GM21737 (cell line): ENCODE data around the gene MSANTD2.
A peak's percentile ranks its signal among the peaks of the same experiment; 100 is the strongest.

Source experiments
- ATAC-seq: cut with Tn5 transposase; IDR thresholded peaks from one replicate; pipeline ENCODE4 v1.9.1; 2021; ENCODE audit warnings: mild to moderate bottlenecking, moderate library complexity; ENCODE audit not compliant: unreplicated experiment

Gene MSANTD2

GRCh38 chr11:124800226-124800929, at the start of gene MSANTD2:
MSANTD2 (minus strand) TSS chr11:124800406; CDS start chr11:124800380, 26 bp downstream.
- peak; percentile 86 for ATAC-seq

DNA sequence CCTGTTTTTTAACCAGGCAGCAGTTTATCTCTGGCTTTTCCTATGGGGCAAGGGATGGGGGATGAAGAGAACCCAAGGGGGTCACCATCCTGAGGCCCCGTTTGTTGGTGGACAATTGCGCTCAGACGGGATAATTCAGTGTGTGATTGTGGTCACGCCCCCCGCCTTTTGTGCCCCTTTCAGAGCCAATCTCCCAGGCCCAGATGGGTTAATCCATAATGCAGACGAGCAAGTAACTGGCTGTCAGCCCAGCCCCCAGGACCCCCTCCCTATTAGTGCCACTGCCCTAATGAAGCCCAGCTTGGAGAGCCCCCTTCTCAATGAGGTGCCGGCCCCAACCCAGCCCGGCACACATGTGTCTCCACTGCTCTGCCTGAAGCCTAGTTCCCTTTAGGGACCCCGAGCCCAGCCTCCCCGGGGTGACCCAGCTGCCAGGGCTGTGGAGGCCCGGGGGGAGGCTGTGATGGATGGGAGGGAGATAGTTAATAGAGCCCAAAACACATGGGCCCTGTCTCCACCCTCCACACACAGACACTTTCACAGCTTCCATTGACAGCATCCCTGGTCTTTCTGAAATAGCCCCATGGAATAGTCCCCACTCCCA, 46.0 kb upstream of the MSANTD2 start:
- ATAC-seq: no peak

DNA sequence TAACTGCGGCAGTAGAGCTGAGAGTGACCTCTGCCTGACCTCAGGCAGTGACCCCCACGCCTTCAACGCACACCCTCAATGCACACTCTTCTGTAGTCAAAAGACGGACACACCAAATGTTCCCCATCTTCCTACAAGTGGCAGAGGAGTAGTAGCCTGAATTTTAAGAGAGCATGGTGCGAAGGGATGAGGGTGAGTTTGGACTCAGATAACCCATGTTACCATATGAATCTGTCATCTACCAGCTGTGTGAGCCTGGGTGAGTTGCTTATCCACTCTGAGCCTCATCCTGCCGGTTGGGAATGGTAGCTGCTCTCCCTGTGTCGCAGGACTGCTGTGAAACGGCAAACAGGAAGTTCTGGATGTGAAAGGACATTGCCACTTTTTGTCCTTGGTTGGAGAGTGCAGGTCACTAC, 44.5 kb upstream of the MSANTD2 start:
- ATAC-seq: no peak

- ATAC-seq: no peak
Observed at GRCh38 chr11:124843616-124843910, 43.4 kb upstream of the MSANTD2 start.

DNA sequence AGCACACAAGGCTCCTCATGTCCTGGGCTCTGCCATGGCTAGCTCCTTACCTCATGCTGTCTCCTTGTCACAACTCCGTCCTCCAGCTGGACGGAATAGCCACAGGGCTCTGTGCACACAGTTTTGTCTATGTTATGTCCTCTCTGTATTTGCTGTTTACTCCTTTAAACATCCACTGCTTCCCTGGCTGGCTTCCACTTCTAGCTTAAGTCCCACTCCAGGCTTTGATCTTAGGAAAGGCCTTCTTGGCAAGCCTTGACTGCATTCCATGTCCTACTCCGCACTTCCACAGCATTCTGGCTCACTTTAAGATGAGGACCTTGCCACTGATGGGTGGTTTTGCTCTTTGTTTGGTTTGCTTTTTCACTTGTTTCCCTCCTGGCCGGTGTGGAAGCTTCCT, 42.1 kb upstream of the MSANTD2 start:
- no peak for ATAC-seq

GRCh38 chr11:124841840-124842239, 41.6 kb upstream of the MSANTD2 start:
- no peak for ATAC-seq

GRCh38 chr11:124841201-124841600, 41.0 kb upstream of the MSANTD2 start:
- ATAC-seq: no peak

DNA sequence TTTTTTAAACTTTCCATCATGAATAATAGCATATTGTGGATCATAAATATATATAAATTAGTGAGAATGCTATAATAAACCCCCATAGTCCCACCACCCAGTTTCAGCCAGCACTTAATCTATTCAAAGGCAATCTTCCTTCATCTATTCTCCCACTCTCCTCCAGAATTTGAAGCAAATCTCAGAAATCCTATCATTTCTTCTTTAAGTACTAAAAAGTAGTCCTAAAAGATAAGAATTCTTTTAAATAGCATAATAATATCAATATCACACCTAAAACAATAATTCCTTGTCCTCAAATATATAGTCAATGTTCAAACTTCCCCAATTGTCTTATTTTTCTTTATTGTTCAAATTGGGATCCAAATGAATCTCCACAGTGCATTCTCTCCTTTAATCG, 40.5 kb upstream of the MSANTD2 start:
- no peak for ATAC-seq

DNA sequence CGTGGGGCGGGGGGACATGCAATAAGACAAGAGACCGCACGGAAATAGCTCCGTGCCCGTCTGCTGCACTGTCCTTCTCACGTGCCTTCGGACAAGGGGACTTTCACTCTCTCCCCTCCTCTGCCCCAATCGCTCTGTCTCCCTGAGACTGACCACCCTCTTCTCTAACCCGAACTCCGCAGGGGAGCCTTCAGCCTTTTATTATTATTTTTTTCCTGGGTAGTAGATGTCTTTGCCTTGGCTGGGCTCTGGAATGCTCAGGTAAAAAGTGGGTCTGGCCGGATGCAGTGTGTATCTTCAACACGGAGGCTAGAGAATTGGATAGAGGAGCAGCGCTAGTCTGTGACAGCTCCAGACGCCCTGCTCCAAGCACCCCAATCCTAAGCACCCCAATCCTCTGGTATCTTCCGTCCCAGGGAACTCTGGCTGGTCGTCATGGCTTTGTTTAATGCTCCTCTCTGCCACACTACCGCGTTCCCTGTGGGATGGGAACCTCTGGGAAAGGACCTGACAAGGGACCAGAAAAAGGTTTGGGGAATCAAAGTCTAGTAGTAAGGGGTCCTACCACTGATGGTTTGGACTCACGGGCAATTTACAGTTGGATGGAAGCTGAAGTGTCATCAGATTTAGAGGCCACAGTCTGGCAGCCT, 39.9 kb upstream of the MSANTD2 start:
- ATAC-seq: no peak

DNA sequence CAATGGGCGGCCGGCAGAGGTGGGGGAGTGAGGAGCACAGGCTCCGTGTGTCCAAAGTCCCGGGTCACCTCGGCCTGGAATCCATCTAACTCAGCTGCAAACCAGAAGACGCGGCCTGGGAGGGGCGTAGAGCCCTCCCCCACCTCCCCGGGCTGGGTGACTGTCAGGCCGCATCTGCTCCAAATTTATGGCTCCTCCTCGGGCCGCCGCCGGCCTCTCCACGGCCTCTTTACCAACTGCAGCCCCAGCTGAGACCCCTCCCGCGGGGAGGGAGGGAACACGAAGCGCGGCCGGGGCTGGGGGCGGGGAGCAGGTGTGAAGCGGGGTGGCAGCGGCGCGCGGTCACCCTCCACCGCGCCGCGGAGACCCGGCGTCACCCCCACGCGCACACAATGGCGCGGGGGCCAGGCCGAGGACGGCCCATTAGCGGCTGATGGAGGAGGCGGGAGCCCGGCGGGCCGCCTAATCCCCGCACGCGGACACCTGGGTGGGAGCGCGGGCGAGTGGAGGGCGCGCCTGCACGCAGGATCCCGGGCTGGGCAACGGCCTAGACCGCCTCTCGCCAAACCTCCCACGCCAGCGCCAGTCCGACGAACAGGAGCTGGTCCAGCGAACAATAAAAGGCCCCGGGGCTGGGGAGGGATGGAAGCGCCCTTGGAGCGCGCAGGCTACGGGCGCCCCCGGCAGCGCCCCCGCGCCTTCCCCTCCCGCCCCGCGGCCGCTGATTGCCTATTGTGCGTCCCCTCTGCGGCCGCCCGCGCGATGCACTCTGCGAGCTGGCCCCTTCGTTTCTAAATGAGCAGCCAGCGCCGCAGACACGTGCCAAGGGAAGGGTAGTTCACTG, 39.1 kb upstream of the MSANTD2 start:
- ATAC-seq: no peak

- ATAC-seq: no peak
Observed at GRCh38 chr11:124838805-124839127, 38.6 kb upstream of the MSANTD2 start.

DNA sequence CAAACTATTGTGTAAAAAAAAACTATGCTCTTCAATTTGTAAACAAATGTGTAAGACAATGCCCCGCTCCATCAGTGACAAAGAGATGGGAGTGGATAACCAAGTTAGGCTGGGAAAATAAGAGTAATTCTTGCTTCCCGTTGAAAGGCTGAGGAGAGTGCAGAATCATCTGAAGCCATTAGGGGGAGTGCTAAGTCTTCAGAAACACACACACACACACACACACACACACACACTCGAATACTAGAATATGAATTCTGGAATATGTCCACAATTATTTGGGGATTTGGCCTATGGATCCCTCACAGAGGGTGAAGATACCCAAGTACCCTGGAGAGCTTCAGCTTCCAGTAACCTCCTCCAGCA, 37.3 kb upstream of the MSANTD2 start:
- peak; percentile 35 for ATAC-seq

DNA sequence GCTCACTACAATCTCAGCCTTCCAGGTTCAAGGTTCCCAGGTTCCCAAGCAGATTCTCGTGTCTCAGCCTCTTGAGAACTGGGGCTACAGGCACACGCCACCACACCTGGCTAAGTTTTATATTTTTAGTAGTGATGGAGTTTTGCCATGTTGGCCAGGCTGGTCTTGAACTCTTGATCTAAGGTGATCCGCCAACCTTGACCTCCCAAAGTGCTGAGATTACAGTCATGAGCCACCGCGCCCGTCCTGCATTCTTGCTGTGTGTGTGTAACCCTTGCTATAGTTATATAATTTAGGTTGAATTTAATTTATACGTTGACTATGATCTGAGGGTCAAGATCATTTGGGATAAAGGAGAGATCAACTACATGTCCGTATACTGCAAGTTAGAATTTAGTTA, 35.7 kb upstream of the MSANTD2 start:
- no peak for ATAC-seq

DNA sequence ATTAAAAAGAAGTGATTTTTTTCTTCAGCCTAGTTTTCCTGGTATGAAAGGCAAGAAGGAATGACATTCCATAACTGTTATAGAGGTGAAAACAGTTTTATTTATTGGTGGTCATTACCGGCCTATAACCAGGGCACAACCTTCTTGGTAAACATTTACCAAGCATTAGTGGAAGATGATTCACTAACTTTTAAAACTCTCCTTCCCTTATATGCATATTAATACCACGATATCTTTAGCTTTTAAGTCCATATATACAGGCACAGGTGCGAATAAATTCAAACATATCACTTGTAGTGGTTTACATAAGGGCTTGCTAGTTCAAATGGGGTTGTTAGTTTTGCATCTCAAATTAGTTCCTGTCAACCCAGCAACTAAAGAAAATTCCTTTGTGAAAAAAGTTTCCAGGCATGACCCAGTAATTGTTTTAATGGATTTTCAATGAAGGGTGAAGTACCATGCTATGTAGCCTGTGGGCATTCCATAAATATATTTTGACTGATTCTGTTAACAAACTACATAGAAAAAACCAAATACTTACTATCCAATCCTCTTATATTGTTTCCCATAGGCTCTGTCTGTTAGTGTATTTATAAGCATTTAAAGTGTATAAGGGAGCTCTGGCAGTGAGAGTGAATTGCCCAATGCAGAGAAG, 34.4 kb upstream of the MSANTD2 start:
- no peak for ATAC-seq

- no peak for ATAC-seq
Observed at GRCh38 chr11:124832571-124832970, 32.4 kb upstream of the MSANTD2 start.

GRCh38 chr11:124831897-124832296, 31.7 kb upstream of the MSANTD2 start:
- no peak for ATAC-seq

DNA sequence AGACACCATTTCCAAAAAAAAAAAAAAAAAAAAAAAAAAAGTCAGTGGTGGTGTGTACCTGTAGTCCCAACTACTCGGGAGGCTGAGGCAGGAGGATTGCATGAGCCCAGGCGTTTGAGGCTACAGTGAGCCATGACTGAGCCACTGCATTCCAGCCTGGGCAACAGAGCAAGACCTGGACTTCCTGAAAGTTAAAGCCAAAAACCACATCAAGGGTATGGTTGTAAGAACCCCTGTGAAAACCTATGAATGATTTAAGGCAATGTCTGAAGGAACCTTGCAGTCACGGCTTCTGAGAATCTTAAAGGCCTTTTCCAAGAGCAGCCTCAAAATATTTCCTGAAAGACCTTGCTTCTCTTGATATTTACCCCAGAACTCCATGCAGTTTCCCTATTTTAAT, 30.5 kb upstream of the MSANTD2 start:
- no peak for ATAC-seq

GRCh38 chr11:124829986-124830385, 29.8 kb upstream of the MSANTD2 start:
- no peak for ATAC-seq

DNA sequence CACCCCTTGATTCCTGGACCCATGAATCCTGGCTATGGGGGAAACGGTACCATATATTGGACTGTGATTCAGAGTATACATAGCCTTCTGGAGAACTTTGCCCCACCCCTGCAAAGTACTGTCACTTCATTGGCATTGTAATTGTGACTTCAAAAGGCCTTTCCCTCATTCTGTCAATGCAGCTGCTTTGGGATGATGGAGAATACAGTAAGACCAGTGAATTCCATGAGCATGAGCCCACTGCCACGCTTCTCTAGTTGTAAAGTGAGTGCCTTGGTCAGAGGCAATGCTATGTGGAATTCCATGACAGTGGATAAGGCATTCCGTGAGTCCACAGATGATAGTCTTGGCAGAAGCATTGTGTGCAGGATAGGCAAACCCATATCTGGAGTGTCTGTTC, 25.7 kb upstream of the MSANTD2 start:
- no peak for ATAC-seq

DNA sequence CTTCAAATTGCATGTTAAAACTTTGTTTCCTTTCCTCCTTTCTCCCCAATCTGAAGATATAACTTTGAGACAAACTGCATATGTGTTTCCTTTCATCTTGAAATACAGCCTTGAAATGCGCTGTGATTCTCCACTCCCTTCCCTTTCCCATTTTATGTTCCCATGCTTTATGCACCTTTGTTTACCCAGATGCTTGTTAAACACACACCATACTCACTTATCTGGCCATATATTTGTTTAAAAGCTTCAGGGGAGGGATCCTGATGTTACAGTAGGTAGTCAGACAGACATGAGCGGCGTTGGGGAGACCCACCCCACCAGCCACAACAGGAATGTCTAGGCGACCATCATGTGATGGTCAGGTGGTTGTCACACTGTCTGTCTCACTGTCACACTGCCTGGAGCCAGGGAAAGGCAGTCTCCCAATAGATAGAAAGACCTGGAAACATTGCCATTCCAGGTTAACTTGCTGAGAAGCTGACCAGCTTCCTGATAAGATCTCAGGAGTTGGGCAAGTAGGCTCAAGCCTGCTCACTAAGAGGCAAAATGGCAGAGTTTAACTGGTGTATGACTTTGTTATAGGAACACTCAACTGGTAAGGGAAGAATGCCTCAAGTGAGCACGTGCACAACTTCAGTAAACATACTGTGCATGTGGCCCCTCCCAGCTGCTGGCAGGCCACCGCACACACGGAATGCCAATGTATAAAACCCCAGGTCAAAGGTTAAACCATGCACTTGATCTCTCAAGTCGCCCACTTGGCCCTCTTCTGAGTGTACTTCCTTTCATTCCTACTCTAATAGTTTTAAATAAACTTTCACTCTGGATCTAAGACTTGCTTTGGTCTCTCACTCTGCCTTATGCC, 23.5 kb upstream of the MSANTD2 start:
- no peak for ATAC-seq
